Naive thymus-derived CD4-positive, alpha-beta T cell (primary cell): ENCODE results near the gene SIPA1. TPM values are rescaled to one million over a fixed set of nuclear protein-coding genes. Genes with fewer than 3 reads are reported as not detected.
A peak's percentile ranks its signal among the peaks of the same experiment; 100 is the strongest.

Experiments
- ATAC-seq: fragments of 150-1000 bp; cut with Tn5 transposase; 2 replicates; pipeline ENCODE4 v1.10.0; 2021; ENCODE audit warnings: mild to moderate bottlenecking, moderate library complexity
- CTCF ChIA-PET: fragments of 350-600 bp; sonication (Branson Sonifier 250); formaldehyde crosslinking; loops from one replicate; lab custom pipeline; 2021; ENCODE audit warnings: antibody characterized with exemption; lab: Charles Lee
- POLR2A ChIA-PET: fragments of 350-600 bp; sonication (Branson Sonifier 250); formaldehyde crosslinking; loops from one replicate; lab custom pipeline; 2021; ENCODE audit warnings: antibody characterized with exemption, inconsistent platforms; lab: Charles Lee
- DNase-seq, 9 donors: peaks; one replicate each; pipeline versions ENCODE4 v3.0.0 to v3.0.0-alpha.2; 2020 to 2022; ENCODE audit warnings: mixed read lengths in 1 of 9
- H3K27ac ChIP-seq: one replicate; pipeline ENCODE4 v1.7.0; 2013; ENCODE audit warnings: mild to moderate bottlenecking, low read depth, low read length, moderate library complexity
- H3K27me3 ChIP-seq, 2 donors: one replicate each; pipeline ENCODE4 v1.7.0; 2013; ENCODE audit warnings: low read length in 2 of 2, mild to moderate bottlenecking in 2 of 2, moderate library complexity in 2 of 2; ENCODE audit not compliant: control insufficient read depth in 2 of 2, insufficient read depth in 2 of 2
- H3K36me3 ChIP-seq, 3 experiments: 1 replicate in 2 of 3; 2 replicates in 1 of 3; pipeline ENCODE4 v1.7.0; 2013; ENCODE audit warnings: low read length in 3 of 3, mild to moderate bottlenecking in 3 of 3, moderate library complexity in 1 of 3; ENCODE audit not compliant: insufficient read depth in 3 of 3, control insufficient read depth in 2 of 3
- H3K4me1 ChIP-seq, 2 donors: one replicate each; pipeline ENCODE4 v1.7.0; 2013; ENCODE audit warnings: low read length in 2 of 2, mild to moderate bottlenecking in 2 of 2, moderate library complexity in 1 of 2; ENCODE audit not compliant: control insufficient read depth in 2 of 2, insufficient read depth in 2 of 2
- H3K4me3 ChIP-seq: 2 replicates; pipeline ENCODE4 v1.7.0; 2013; ENCODE audit warnings: mild to moderate bottlenecking, low read length
- H3K9me3 ChIP-seq, 3 experiments: 1 replicate in 2 of 3; 2 replicates in 1 of 3; pipeline ENCODE4 v1.7.0; 2013; ENCODE audit warnings: low read length in 3 of 3; ENCODE audit not compliant: control insufficient read depth in 2 of 3
- H3K27ac Mint-ChIP-seq, 9 donors: one replicate each; pipeline ENCODE4 v1.8.0; 2020 to 2022; ENCODE audit warnings: mixed read lengths in 9 of 9, mild to moderate bottlenecking in 8 of 9, moderate library complexity in 5 of 9, inconsistent platforms in 2 of 9
- H3K27me3 Mint-ChIP-seq, 5 donors: one replicate each; pipeline ENCODE4 v1.8.0; 2021 to 2022; ENCODE audit warnings: mixed read lengths in 5 of 5, mild to moderate bottlenecking in 1 of 5
- H3K36me3 Mint-ChIP-seq, 5 donors: one replicate each; pipeline ENCODE4 v1.8.0; 2020 to 2022; ENCODE audit warnings: mixed read lengths in 5 of 5, mild to moderate bottlenecking in 3 of 5, inconsistent platforms in 1 of 5
- H3K4me1 Mint-ChIP-seq, 7 donors: one replicate each; pipeline ENCODE4 v1.8.0; 2020 to 2022; ENCODE audit warnings: mixed read lengths in 7 of 7, mild to moderate bottlenecking in 3 of 7, inconsistent platforms in 1 of 7
- H3K4me3 Mint-ChIP-seq, 10 donors: one replicate each; pipeline ENCODE4 v1.8.0; 2020 to 2022; ENCODE audit warnings: mild to moderate bottlenecking in 10 of 10, mixed read lengths in 10 of 10, moderate library complexity in 6 of 10, inconsistent platforms in 2 of 10
- H3K9me3 Mint-ChIP-seq, 11 donors: one replicate each; pipeline ENCODE4 v1.8.0; 2020 to 2022; ENCODE audit warnings: mixed read lengths in 11 of 11, mild to moderate bottlenecking in 4 of 11, inconsistent platforms in 1 of 11, moderate library complexity in 1 of 11
- intact Hi-C, 2 donors: fragments of 100-400 bp; cut with micrococcal nuclease; formaldehyde crosslinking; loops; one replicate each; pipeline ENCODE4 v1.15.1; 2023
- polyA plus RNA-seq, 2 donors: library from polyadenylated mRNA; unstranded; fragments of 300-500 nt; fragmentation: Illumina TruSeq; gene quantifications; one replicate each; pipeline ENCODE4 v1.2.3, GENCODE V29; 2021
- total RNA-seq, 6 experiments: library from RNA in 5 of 6; stranded (reverse) in 5 of 6; gene quantifications; 1 replicate in 5 of 6; 2 replicates in 1 of 6; pipeline ENCODE4 v1.2.3 and lab custom pipeline; 2021 to 2026

SIPA1 gene
- total and polyA plus RNA-seq, 7 experiments from 2014 or later, result 90.3 to 249 (median 184) TPM

DNA sequence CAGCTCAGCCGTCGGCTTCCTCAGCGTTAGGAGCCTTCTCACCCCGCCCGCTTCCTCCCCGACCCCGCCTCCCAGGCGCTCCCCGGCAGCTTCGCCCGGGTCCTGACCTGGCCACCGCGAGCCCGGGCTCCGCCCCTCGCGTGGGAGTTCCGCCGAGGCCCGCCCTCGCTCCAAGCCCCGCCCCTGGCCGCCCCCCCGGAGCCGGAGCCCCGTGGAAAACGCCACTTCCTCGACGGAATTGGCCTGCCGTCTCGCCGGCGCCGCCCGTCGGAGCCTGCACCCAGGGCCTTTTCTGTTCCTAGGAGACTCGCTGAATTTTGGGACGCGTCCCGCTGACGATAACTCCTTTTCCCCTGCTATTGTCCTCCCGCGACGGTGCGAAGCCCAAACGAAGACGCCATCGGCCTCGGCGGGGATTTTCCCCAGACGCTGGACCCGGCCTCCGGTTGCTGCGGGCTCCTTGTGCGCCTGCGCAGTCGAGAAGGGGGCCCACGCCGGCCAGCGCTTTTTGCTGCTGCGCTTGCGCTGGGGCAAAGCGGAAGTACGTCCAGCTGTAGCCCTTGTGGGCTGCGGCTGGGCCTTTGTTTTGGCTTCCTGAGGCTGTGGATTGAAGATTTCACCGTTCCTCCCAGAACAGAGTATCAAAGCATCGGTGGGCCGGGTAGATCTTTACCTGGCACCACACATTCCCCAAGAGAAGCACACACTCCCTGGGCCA is 14.8 kb downstream of the SIPA1 start:
- DNase-seq, result peak; percentile 91 to 99 (median 95)
- peak overlapping the region; percentile 58 for H3K4me3 ChIP-seq
- Mint-ChIP-seq H3K27ac (peak overlapping the region; percentile 90 to 99 (median 98)), H3K9me3 (peaks cover 0 to 9% (median 0%) of the 10 kb centered on the region in 11 donors), H3K4me1 (peaks cover 36 to 59% (median 51%) of the 10 kb centered on the region in 7 donors), H3K4me3 (peak overlapping the region; percentile 70 to 95 (median 90)), H3K36me3 (peaks cover 12 to 40% (median 22%) of the 10 kb centered on the region in 5 donors), H3K27me3 (no peaks in the 10 kb centered on the region)
- POLR2A ChIA-PET, result interaction anchor here (0.6 to 11.6 kb wide), 28 partner anchors 9 to 917 kb away, joined by 3 to 227 read pairs (median 4); partner anchors contain the start of genes CCDC85B, CFL1, FAM89B and KAT5
- H3K27ac ChIP-seq, result peak overlapping the region; percentile 98
- no peaks in the 10 kb centered on the region for H3K9me3 ChIP-seq
- intact Hi-C loops, result loop anchor here (1.0 to 5.0 kb wide), 13 partner anchors 10 to 400 kb away; partner anchors contain the start of genes PCNX3 (in 2 of the 2), SIPA1 (in 2 of the 2), CFL1 (in 1 of the 2) and KAT5 (in 1 of the 2)
- H3K4me1 ChIP-seq, result peaks cover 25% of the 10 kb centered on the region in 2 donors
- peaks cover 25 to 75% (median 37%) of the 10 kb centered on the region in 3 experiments for H3K36me3 ChIP-seq
- peak; percentile 92 for ATAC-seq
- CTCF ChIA-PET, result interaction anchor here (0.6 to 1.5 kb wide), 5 partner anchors 8 to 57 kb away, joined by 3 to 5 read pairs (median 3); no protein-coding TSS in a partner anchor
- H3K27me3 ChIP-seq, result no peaks in the 10 kb centered on the region

GRCh38 chr11:65653229-65654225 is 15.6 kb downstream of the SIPA1 start:
- Histone ChIP-seq H3K27me3 (no peaks in the 10 kb centered on the region), H3K36me3 (peaks cover 28 to 75% (median 31%) of the 10 kb centered on the region in 3 experiments), H3K4me3 (peak overlapping the region; percentile 58), H3K27ac (peak overlapping the region; percentile 98), H3K4me1 (peaks cover 25% of the 10 kb centered on the region in 2 donors), H3K9me3 (no peaks in the 10 kb centered on the region)
- intact Hi-C loops, result loop anchor here (1.0 to 5.0 kb wide), 9 partner anchors 9 to 399 kb away; partner anchors contain the start of genes CFL1 (in 1 of the 2), KAT5 (in 1 of the 2), RELA (in 1 of the 2) and SF3B2 (in 1 of the 2)
- peaks cover 13 to 36% (median 16%) of the 10 kb centered on the region in 5 donors for H3K36me3 Mint-ChIP-seq
- ChIA-PET CTCF (interaction anchor here (0.6 to 1.5 kb wide), 7 partner anchors 9 to 780 kb away, joined by 3 to 5 read pairs (median 3); no protein-coding TSS in a partner anchor), POLR2A (interaction anchor here (0.7 to 11.6 kb wide), 21 partner anchors 9 to 518 kb away, joined by 3 to 227 read pairs (median 5); partner anchors contain the start of genes CCDC85B, CFL1, FAM89B and KAT5)
- no peak for ATAC-seq
- peak overlapping the region; percentile 70 to 95 (median 90) for H3K4me3 Mint-ChIP-seq
- no peaks in the 10 kb centered on the region for H3K27me3 Mint-ChIP-seq
- peaks cover 0 to 9% (median 0%) of the 10 kb centered on the region in 11 donors for H3K9me3 Mint-ChIP-seq
- peak in 1 of 9 donors; percentile 21 for DNase-seq
- peak overlapping the region; percentile 90 to 99 (median 98) for H3K27ac Mint-ChIP-seq
- H3K4me1 Mint-ChIP-seq, result peaks cover 36 to 62% (median 53%) of the 10 kb centered on the region in 7 donors

DNA sequence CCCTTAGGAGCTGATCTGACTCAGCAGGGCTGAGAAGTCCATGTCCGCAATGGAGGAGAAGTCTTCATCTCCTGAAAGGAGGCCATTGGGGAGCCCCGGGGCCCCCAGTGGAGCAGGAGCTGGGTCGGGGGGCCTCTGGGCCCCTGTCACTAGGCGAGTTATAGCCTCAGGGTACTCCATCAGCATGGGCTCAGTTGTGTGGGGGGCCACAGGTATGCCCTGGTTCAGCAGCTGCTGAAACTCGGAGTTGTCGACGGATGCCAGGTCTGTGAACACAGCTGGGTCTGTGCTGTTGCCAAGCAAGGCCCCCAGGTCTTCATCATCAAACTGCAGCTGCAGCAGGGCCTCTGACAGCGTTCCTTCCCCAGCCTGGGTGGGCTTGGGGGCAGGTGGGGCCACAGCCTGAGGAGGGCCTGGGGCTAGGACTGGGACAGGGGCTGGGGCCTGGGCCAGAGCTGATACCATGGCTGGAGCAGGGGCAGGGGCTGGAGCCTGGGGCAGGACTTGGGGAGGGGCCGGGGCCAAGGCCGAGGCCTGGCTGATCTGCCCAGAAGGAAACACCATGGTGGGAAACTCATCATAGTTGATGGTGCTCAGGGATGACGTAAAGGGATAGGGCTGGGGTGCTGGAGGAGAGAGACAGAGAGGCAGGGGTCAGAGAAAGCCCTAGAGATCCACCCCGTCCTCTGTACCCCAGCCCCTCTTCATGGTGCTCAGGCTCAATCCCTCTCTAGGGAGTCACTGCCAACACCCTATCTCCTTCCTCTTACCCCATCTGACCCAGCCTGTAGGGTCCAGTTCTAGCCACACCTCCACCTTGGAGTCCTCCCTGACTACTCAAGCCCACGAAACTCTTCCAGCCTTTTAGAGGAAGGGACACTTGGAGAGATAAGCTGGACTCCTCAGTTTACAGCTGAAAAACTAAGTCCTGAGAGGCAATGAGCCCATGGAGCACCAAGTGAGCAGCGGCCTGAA is 16.8 kb downstream of the SIPA1 start:
- H3K36me3 Mint-ChIP-seq, result peaks cover 18 to 40% (median 25%) of the 10 kb centered on the region in 5 donors
- POLR2A ChIA-PET, result interaction anchor here (0.7 to 11.6 kb wide), 8 partner anchors 7 to 61 kb away, joined by 3 to 227 read pairs (median 16); partner anchors contain the start of genes MAP3K11, PCNX3, RELA and SIPA1
- H3K36me3 ChIP-seq, result peaks cover 30 to 75% (median 31%) of the 10 kb centered on the region in 3 experiments
- peaks cover 0 to 9% (median 0%) of the 10 kb centered on the region in 11 donors for H3K9me3 Mint-ChIP-seq
- peaks cover 45 to 73% (median 64%) of the 10 kb centered on the region in 7 donors for H3K4me1 Mint-ChIP-seq
- no peak overlapping the region for H3K4me3 ChIP-seq
- peak overlapping the region in 4 of 10 donors; percentile 13 to 42 (median 22) for H3K4me3 Mint-ChIP-seq
- intact Hi-C loops, result loop anchor here in 1 of 2 donors (5.0 kb wide), 2 partner anchors 178 to 398 kb away; partner anchors contain the start of genes SF3B2 and SNX32
- DNase-seq, result no peak
- no peaks in the 10 kb centered on the region for H3K9me3 ChIP-seq
- CTCF ChIA-PET, result interaction anchor here (0.7 to 0.9 kb wide), 2 partner anchors 7 to 22 kb away, joined by 3 read pairs; no protein-coding TSS in a partner anchor
- peaks cover 30 to 34% of the 10 kb centered on the region in 2 donors for H3K4me1 ChIP-seq
- peak overlapping the region; percentile 39 to 99 (median 96) for H3K27ac Mint-ChIP-seq
- peak overlapping the region; percentile 98 for H3K27ac ChIP-seq
- H3K27me3 Mint-ChIP-seq, result no peaks in the 10 kb centered on the region
- ATAC-seq, result no peak
- no peaks in the 10 kb centered on the region for H3K27me3 ChIP-seq

DNA sequence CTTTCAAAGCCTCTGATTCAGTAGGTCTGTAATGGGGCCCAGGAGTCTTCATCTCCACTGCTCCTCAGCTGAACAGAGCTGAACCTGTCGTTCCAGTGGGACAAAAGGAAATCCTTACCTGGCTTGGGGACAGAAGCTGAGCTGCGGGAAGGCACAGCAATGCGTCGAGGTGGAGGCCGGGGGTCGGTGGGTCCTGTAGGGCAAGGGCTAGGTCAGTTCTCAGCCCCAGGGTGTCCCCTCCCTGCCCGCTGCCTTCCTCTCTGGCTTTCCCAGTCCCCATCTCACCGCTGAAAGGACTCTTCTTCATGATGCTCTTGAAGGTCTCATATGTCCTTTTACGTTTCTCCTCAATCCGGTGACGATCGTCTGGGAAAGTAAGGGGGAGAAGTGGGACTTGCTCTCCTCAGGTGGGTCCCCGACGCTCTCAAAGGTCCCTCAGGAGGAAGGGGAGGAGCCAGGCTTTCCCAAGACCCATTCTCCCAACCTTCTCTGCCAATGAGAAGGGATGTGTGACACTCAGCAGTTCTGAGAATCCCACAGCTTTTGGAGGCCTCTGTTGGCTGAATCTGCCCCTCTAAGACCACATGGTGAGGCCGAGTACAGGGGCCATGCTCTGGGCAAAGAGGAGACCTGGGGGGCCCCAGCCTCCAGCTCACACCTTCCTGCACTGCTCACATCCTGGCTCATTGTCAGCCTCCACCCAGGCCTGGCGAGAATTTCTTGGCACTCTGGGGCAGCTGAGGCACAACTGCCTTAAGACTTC is 17.9 kb downstream of the SIPA1 start:
- no peak overlapping the region for H3K27ac ChIP-seq
- ChIA-PET POLR2A (interaction anchor here (0.7 to 11.6 kb wide), 6 partner anchors 7 to 65 kb away, joined by 3 to 227 read pairs (median 4); partner anchors contain the start of genes RELA, RNASEH2C and SIPA1), CTCF (no interaction called here)
- intact Hi-C loops, result no loop called here
- H3K27me3 ChIP-seq, result no peaks in the 10 kb centered on the region
- H3K27me3 Mint-ChIP-seq, result no peaks in the 10 kb centered on the region
- H3K4me3 Mint-ChIP-seq, result peak overlapping the region in 2 of 10 donors; percentile 18 to 48
- H3K4me3 ChIP-seq, result no peak overlapping the region
- peaks cover 0 to 9% (median 0%) of the 10 kb centered on the region in 11 donors for H3K9me3 Mint-ChIP-seq
- H3K36me3 Mint-ChIP-seq, result peaks cover 18 to 44% (median 31%) of the 10 kb centered on the region in 5 donors
- ATAC-seq, result no peak
- no peaks in the 10 kb centered on the region for H3K9me3 ChIP-seq
- peaks cover 32 to 73% (median 38%) of the 10 kb centered on the region in 3 experiments for H3K36me3 ChIP-seq
- DNase-seq, result no peak
- H3K27ac Mint-ChIP-seq, result peak overlapping the region in 7 of 9 donors; percentile 32 to 88 (median 56)
- H3K4me1 ChIP-seq, result peaks cover 33 to 41% of the 10 kb centered on the region in 2 donors
- H3K4me1 Mint-ChIP-seq, result peaks cover 52 to 76% (median 72%) of the 10 kb centered on the region in 7 donors
